GM11168 (cell line): Measurements from ENCODE around the gene ZNF83.
"Not testable (repeated sequence)": the region's sequence is repeated elsewhere in the genome, so short reads cannot be mapped to it uniquely, and the experiment has no call there.

Experiments used
- in situ Hi-C: fragments of 300-500 bp; cut with MboI; formaldehyde crosslinking; loops from one replicate; pipeline ENCODE4 v1.12.0; 2022; ENCODE audit warnings: low sequenced_read_pairs; ENCODE audit not compliant: unreplicated experiment

ZNF83 gene

DNA sequence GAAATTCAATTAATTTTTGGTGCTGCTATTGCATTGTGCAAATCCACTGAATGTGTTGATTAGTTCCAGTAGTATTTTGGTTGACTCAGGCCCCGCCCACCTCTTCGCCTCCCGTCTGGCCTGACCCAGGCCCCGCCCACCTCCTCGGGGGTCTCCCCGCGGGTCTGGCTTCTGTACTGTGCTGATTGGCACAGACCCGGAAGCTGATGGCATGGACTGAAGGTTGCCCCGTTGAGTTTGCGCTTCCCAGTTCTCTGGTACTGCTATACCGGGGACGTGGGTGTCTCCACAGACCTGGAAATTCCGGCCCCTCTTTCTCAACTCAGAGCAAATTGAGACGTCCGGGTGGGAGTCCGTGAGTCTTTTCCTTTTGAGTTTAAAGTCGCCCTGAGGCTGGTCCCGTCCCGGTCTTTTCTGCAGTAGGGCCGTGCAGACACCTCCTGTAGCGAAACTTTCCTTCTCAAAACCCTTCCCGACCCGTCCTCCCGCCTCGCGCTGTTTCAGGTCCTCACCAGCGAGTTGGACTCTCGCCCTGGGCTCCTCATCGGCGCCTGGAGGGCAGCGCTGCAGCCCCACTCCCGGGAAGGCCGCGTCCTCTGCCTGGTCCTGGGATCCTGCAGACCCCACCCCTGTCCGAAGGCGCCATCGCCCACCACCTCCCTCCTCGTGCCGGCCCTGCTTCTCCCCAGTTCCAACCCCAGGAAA, 53.3 kb downstream of the ZNF83 start:
- in situ Hi-C loops, result no loop called here

- in situ Hi-C loops, result no loop called here
Measured at GRCh38 chr19:52570000-52570861, 67.9 kb downstream of the ZNF83 start, which contains the start of gene ZNF701. Gene ZNF701, plus strand, starts transcription at chr19:52570287. Its CDS starts 3,861 bp downstream, at chr19:52574148.

DNA sequence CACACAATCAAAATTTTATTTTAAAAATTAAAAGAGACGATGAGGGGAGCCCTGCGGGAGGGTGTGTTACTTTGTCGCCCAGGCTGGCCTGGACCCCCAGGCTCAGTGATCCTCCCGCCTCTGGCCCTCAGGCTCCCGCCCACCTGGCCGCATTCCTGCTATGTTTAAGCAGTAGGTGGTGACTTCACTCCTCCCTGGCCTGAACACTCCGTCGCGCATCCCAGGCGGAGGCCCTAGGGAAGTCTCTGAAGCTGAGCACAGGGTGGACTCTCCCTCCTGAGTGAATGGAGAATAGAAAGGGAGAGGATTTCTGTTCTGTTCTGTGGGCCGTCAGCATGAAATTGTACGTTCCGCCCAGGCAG, 68.5 kb downstream of the ZNF83 start:
- in situ Hi-C loops, result not testable (repeated sequence)

DNA sequence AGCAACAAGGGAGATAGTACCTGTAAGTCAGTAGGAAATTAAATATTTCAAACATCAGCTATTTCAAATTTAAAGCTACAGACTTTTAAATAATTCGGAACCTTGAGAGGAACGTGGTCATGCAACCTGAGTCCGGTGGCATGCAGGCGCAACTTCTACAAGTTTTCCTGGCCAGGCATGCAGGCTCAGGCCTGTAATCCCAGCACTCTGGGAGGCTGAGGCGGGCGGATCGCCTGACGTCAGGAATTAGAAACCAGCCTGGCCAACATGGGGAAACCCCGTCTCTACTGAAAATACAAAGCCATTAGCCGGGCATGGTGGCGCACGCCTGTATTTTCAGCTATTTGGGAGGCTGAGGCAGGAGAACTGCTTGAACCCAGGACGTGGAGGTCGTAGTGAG, 70.2 kb downstream of the ZNF83 start:
- in situ Hi-C loops, result no loop called here

DNA sequence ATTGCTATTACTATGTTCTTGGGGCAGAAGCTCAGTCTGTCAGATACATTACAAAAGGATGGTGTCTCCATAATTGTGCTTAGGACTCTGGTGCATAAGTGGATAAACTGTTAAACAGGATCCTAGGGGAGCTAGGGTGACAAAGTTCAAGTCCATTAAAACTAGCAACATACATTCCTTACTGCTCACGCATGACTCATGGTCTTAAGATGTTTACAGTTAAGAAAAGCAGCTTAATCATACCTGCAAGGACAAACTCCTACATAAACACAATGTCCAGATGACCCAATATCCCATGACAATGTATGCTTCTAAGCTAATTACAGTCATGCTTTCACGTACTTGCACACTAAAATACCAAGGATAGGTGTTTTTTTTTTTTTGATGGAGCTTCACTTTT, 71.6 kb downstream of the ZNF83 start:
- in situ Hi-C loops, result no loop called here

DNA sequence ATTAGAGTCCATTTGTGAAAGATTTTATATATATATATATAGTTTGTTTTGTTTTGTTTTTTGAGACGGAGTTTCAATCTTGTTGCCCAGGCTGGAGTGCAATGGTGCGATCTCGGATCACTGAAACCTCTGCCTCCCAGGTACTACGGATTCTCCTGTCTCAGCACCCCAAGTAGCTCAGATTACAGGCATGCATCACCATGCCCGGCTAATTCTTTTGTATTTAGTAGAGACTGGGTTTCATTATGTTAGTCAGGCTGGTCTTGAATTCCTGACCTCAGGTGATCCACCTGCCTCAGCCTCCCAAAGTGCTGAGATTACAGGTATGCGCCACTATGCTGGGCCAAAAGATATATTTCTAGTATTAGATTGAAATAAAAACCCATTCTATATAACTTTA, 72.0 kb downstream of the ZNF83 start:
- in situ Hi-C loops, result no loop called here
